Panc1 (cell line): ENCODE measurements around the gene ZSWIM8. TPM values are rescaled to one million over a fixed set of nuclear protein-coding genes. Genes with fewer than 3 reads are reported as not detected.

Experiments used
- ATAC-seq: fragments of 200-7000 bp; cut with Tn5 transposase; 2 replicates; pipeline ENCODE4 v1.9.1; 2020; ENCODE audit warnings: mild to moderate bottlenecking, moderate library complexity
- BruUV-seq: library from RNA; stranded (reverse); fragments of 400-500 nt; replicated peaks from 2 replicates; lab custom pipeline; 2021; lab: Mats Ljungman, UMichigan
- CTCF ChIA-PET: fragments of 300-600 bp; sonication (Branson Sonifier 250); formaldehyde crosslinking; loops from one replicate; lab custom pipeline; 2022; ENCODE audit warnings: antibody characterized with exemption; lab: Charles Lee
- POLR2A ChIA-PET: fragments of 300-600 bp; sonication (Branson Sonifier 250); formaldehyde crosslinking; loops from one replicate; lab custom pipeline; 2022; ENCODE audit warnings: antibody characterized with exemption; lab: Charles Lee
- DNase-seq: peaks from one replicate; pipeline ENCODE4 v3.0.0-alpha.2; 2010; ENCODE audit warnings: low read depth, low spot score
- H3K27ac ChIP-seq: 2 replicates; pipeline ENCODE4 v1.5.1; 2011; ENCODE audit warnings: mild to moderate bottlenecking, low read length, inconsistent platforms
- H3K27me3 ChIP-seq: fragments of 200-500 bp; sonication (Bioruptor generic); 2 replicates; pipeline ENCODE4 v1.6.0; 2014; ENCODE audit warnings: low read length, inconsistent platforms; ENCODE audit not compliant: control insufficient read depth, insufficient read depth
- H3K36me3 ChIP-seq: fragments of 200-500 bp; sonication (Bioruptor generic); 2 replicates; pipeline ENCODE4 v1.5.1; 2014; ENCODE audit warnings: inconsistent platforms, mild to moderate bottlenecking, low read length, moderate library complexity; ENCODE audit not compliant: control insufficient read depth, insufficient read depth
- H3K4me1 ChIP-seq: 2 replicates; pipeline ENCODE4 v1.5.1; 2011; ENCODE audit warnings: inconsistent platforms, mild to moderate bottlenecking, low read length, moderate library complexity; ENCODE audit not compliant: control insufficient read depth, insufficient read depth
- H3K4me3 ChIP-seq, 2 experiments: 2 replicates each; pipeline ENCODE4 v1.5.1; 2011 to 2012; ENCODE audit warnings: low read depth in 2 of 2, low read length in 2 of 2, mild to moderate bottlenecking in 2 of 2, inconsistent platforms in 1 of 2, moderate library complexity in 1 of 2
- H3K9me3 ChIP-seq: fragments of 200-500 bp; sonication (Bioruptor generic); 2 replicates; pipeline ENCODE4 v1.5.1; 2014; ENCODE audit warnings: low read depth, mild to moderate bottlenecking, inconsistent platforms, low read length, moderate library complexity; ENCODE audit not compliant: control insufficient read depth, insufficient read depth
- POLR2AphosphoS5 ChIP-seq: IDR thresholded peaks from 2 replicates; pipeline ENCODE4 v1.6.1; 2012; ENCODE audit warnings: mild to moderate bottlenecking, low read depth, low read length, moderate library complexity
- SIN3A ChIP-seq: IDR thresholded peaks from 2 replicates; pipeline ENCODE4 v1.6.1; 2012; ENCODE audit warnings: low read depth, mild to moderate bottlenecking, low read length, moderate library complexity, borderline replicate concordance; ENCODE audit not compliant: insufficient read depth
- TCF7L2 ChIP-seq: IDR thresholded peaks from 2 replicates; pipeline ENCODE4 v1.6.1; 2011; ENCODE audit warnings: mild to moderate bottlenecking, low read depth, low read length, inconsistent platforms
- in situ Hi-C: cut with HindIII; loops from 2 replicates; pipeline ENCODE4 v1.10.0; 2016; ENCODE audit warnings: low sequenced_read_pairs, low pct_unique_long_range_greater_than_20kb
- intact Hi-C: fragments of 100-400 bp; cut with micrococcal nuclease; formaldehyde crosslinking; loops from one replicate; pipeline ENCODE4 v1.10.0; 2022; ENCODE audit not compliant: unreplicated experiment
- total RNA-seq: library from RNA; stranded (reverse); gene quantifications from one replicate; pipeline ENCODE4 v1.2.1, GENCODE V29; 2021; ENCODE audit not compliant: unreplicated experiment
- TF ChIP-seq, protein P1 (sequence below): fragments of 450-650 bp; IDR thresholded peaks from 2 replicates; pipeline ENCODE4 v1.5.1; 2017; ENCODE audit warnings: mild to moderate bottlenecking
- TF ChIP-seq, protein P2 (sequence below), 2 experiments: IDR thresholded peaks; 2 replicates each; pipeline ENCODE4 v1.6.1; 2011 to 2012; ENCODE audit warnings: low read depth in 2 of 2, control low read depth in 1 of 2, low read length in 1 of 2, mild to moderate bottlenecking in 1 of 2, moderate library complexity in 1 of 2; ENCODE audit not compliant: insufficient read depth in 1 of 2

Gene ZSWIM8
- total RNA-seq, 1 experiment from 2014 or later = 109 TPM

DNA sequence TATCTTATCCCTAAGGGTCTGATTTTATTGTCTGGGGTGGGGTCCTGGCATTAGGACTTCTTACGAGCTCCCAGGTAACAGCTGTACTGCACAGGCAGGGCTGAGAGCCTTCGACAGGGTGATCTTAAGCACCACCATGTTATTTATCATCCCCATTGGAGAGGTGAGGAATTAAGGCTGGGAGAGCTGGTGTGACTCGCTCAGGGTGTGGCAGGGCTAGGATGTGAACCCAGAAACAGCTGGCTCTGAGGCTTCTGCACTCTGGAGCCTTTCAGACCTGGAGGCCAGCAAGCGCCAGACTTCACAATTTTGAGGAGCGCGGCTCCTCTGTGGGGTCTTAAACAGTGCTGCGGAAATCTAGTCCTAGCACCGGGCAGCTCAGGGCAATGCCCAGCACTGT is 53.4 kb downstream of the ZSWIM8 start:
- ChIA-PET POLR2A (no interaction called here), CTCF (interaction anchor here (0.6 kb wide), 1 partner anchor 57 kb away, joined by 3 read pairs; no protein-coding TSS in a partner anchor)
- Histone ChIP-seq H3K9me3 (no peaks in the 10 kb centered on the region), H3K27me3 (no peaks in the 10 kb centered on the region), H3K27ac (no peak overlapping the region), H3K4me3 (no peak overlapping the region), H3K4me1 (no peaks in the 10 kb centered on the region), H3K36me3 (no peaks in the 10 kb centered on the region; the same call in 1 of the 2 replicates)
- DNase-seq = no peak
- TF ChIP-seq POLR2AphosphoS5 = no peak
- TF ChIP-seq SIN3A = no peak
- TF ChIP-seq, protein P1, sequence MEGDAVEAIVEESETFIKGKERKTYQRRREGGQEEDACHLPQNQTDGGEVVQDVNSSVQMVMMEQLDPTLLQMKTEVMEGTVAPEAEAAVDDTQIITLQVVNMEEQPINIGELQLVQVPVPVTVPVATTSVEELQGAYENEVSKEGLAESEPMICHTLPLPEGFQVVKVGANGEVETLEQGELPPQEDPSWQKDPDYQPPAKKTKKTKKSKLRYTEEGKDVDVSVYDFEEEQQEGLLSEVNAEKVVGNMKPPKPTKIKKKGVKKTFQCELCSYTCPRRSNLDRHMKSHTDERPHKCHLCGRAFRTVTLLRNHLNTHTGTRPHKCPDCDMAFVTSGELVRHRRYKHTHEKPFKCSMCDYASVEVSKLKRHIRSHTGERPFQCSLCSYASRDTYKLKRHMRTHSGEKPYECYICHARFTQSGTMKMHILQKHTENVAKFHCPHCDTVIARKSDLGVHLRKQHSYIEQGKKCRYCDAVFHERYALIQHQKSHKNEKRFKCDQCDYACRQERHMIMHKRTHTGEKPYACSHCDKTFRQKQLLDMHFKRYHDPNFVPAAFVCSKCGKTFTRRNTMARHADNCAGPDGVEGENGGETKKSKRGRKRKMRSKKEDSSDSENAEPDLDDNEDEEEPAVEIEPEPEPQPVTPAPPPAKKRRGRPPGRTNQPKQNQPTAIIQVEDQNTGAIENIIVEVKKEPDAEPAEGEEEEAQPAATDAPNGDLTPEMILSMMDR = no peak
- TF ChIP-seq, protein P2, sequence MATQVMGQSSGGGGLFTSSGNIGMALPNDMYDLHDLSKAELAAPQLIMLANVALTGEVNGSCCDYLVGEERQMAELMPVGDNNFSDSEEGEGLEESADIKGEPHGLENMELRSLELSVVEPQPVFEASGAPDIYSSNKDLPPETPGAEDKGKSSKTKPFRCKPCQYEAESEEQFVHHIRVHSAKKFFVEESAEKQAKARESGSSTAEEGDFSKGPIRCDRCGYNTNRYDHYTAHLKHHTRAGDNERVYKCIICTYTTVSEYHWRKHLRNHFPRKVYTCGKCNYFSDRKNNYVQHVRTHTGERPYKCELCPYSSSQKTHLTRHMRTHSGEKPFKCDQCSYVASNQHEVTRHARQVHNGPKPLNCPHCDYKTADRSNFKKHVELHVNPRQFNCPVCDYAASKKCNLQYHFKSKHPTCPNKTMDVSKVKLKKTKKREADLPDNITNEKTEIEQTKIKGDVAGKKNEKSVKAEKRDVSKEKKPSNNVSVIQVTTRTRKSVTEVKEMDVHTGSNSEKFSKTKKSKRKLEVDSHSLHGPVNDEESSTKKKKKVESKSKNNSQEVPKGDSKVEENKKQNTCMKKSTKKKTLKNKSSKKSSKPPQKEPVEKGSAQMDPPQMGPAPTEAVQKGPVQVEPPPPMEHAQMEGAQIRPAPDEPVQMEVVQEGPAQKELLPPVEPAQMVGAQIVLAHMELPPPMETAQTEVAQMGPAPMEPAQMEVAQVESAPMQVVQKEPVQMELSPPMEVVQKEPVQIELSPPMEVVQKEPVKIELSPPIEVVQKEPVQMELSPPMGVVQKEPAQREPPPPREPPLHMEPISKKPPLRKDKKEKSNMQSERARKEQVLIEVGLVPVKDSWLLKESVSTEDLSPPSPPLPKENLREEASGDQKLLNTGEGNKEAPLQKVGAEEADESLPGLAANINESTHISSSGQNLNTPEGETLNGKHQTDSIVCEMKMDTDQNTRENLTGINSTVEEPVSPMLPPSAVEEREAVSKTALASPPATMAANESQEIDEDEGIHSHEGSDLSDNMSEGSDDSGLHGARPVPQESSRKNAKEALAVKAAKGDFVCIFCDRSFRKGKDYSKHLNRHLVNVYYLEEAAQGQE (IDR thresholded peaks at IDR 0.05; ENCODE audit: insufficient read depth in 1 of 2, low read depth in 2 of 2, low read length in 1 of 2) = no peak
- TF ChIP-seq TCF7L2 = no peak
- no TSS peak for BruUV-seq
- peak; percentile 40; the same call in 1 of the 2 replicates for ATAC-seq
- in situ Hi-C loops (no loop called here), intact Hi-C loops (no loop called here)

DNA sequence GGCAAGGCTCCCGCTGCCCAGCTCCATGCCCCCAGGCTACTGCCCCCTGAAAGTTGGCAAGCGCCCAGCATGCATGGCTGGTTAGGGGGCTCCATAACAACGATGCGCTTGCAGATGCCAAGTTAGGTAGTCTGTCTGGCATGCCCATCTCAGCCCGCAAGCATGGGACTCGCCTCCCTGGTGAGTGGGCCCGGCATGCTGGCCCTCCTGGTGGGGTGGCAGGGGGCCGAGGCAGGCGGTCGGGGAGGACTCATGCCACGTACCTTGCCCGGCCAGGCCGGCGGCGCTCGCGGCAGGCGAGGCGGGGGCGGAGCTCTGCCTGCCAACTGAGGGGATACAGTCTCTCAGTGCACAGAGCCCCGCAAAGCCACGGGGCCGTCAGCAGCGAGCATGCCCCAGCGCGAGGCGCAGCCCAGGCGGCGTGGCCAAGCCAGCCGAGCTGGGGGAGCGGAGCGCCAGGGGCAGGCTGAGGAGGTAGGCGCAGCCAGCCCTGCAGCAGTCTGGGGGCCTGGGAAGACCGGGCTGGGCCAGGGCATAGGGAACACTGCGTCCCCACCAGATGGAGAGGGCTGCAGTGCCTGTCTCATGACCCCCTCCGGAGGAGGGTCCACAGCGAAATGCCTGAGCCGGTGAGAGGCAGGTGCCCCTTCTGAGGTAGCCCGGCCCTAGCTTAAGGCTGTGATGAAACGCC is 54.0 kb downstream of the ZSWIM8 start:
- H3K36me3 ChIP-seq = no peaks in the 10 kb centered on the region; the same call in 1 of the 2 replicates
- ATAC-seq = no peak
- no peak overlapping the region for H3K27ac ChIP-seq
- no peak for DNase-seq
- CTCF ChIA-PET = interaction anchor here (0.6 kb wide), 1 partner anchor 58 kb away, joined by 3 read pairs; no protein-coding TSS in a partner anchor
- H3K4me1 ChIP-seq = no peaks in the 10 kb centered on the region
- no peaks in the 10 kb centered on the region for H3K27me3 ChIP-seq
- BruUV-seq = no TSS peak
- in situ Hi-C loops = no loop called here
- intact Hi-C loops = no loop called here
- no peak overlapping the region for H3K4me3 ChIP-seq
- TF ChIP-seq, protein P2 (IDR thresholded peaks at IDR 0.05; ENCODE audit: insufficient read depth in 1 of 2, low read depth in 2 of 2, low read length in 1 of 2) = no peak
- TF ChIP-seq POLR2AphosphoS5 = no peak
- TF ChIP-seq SIN3A = no peak
- no peak for TF ChIP-seq TCF7L2
- TF ChIP-seq, protein P1 = no peak
- POLR2A ChIA-PET = no interaction called here
- H3K9me3 ChIP-seq = no peaks in the 10 kb centered on the region
